ENCODE results near the gene ARMC2. TPM values are rescaled to one million over a fixed set of nuclear protein-coding genes. Genes with fewer than 3 reads are reported as not detected.
"Not testable (repeated sequence)": the region's sequence is repeated elsewhere in the genome, so short reads cannot be mapped to it uniquely, and the experiment has no call there.

The ARMC2 gene
- total RNA-seq, 2 experiments from 2014 or later: 10.0 to 10.2 TPM

- Mint-ChIP-seq H3K27me3 (no peaks in the 10 kb centered on the region), H3K4me1 (peaks cover 12% of the 10 kb centered on the region), H3K9me3 (no peaks in the 10 kb centered on the region), H3K36me3 (ENCODE audit: low read depth) (peaks cover 2% of the 10 kb centered on the region), H3K4me3 (no peak overlapping the region), H3K27ac (peak overlapping the region; percentile 33)
- ChIA-PET POLR2A (no interaction called here), CTCF (interaction anchor here (0.8 to 1.4 kb wide), 6 partner anchors 8 to 133 kb away, joined by 3 to 5 read pairs (median 3); no protein-coding TSS in a partner anchor)
- no peak for DNase-seq
Observed at GRCh38 chr6:108968325-108969316, 120.4 kb downstream of the ARMC2 start.

GRCh38 chr6:108969776-108970175, 121.6 kb downstream of the ARMC2 start:
- H3K9me3 Mint-ChIP-seq: no peaks in the 10 kb centered on the region
- ChIA-PET CTCF (interaction anchor here (0.6 to 1.4 kb wide), 6 partner anchors 9 to 606 kb away, joined by 3 to 5 read pairs (median 3); no protein-coding TSS in a partner anchor), POLR2A (no interaction called here)
- H3K27me3 Mint-ChIP-seq: no peaks in the 10 kb centered on the region
- peaks cover 2% of the 10 kb centered on the region for H3K36me3 Mint-ChIP-seq (ENCODE audit: low read depth)
- no peak for DNase-seq
- peaks cover 12% of the 10 kb centered on the region for H3K4me1 Mint-ChIP-seq
- H3K4me3 Mint-ChIP-seq: no peak overlapping the region
- no peak overlapping the region for H3K27ac Mint-ChIP-seq

- no peak for DNase-seq
- POLR2A ChIA-PET: no interaction called here
- Mint-ChIP-seq H3K27me3 (peaks cover 6% of the 10 kb centered on the region), H3K4me1 (peaks cover 16% of the 10 kb centered on the region), H3K27ac (no peak overlapping the region), H3K9me3 (peaks cover 8% of the 10 kb centered on the region), H3K36me3 (ENCODE audit: low read depth) (peaks cover 2% of the 10 kb centered on the region), H3K4me3 (no peak overlapping the region)
- CTCF ChIA-PET: no interaction called here
Observed at GRCh38 chr6:108974201-108974600, 126.0 kb downstream of the ARMC2 start.

- H3K27ac Mint-ChIP-seq; H3K36me3 Mint-ChIP-seq (ENCODE audit: low read depth); H3K27me3 Mint-ChIP-seq; H3K4me3 Mint-ChIP-seq; DNase-seq; POLR2A ChIA-PET; H3K4me1 Mint-ChIP-seq: not testable (repeated sequence)
- peaks cover 12% of the 10 kb centered on the region for H3K9me3 Mint-ChIP-seq
- CTCF ChIA-PET: interaction anchor here (1.2 kb wide), 1 partner anchor 11 kb away, joined by 3 read pairs; no protein-coding TSS in a partner anchor
Observed at GRCh38 chr6:108978638-108979037, 130.4 kb downstream of the ARMC2 start.

- DNase-seq: no peak
- ChIA-PET CTCF (interaction anchor here (0.5 kb wide), 1 partner anchor 1693 kb away, joined by 5 read pairs; no protein-coding TSS in a partner anchor), POLR2A (interaction anchor here (0.8 kb wide), 1 partner anchor 26 kb away, joined by 3 read pairs; no protein-coding TSS in a partner anchor)
- peaks cover 4% of the 10 kb centered on the region for H3K9me3 Mint-ChIP-seq
- H3K4me1 Mint-ChIP-seq: peaks cover 8% of the 10 kb centered on the region
- no peak overlapping the region for H3K27ac Mint-ChIP-seq
- peaks cover 4% of the 10 kb centered on the region for H3K27me3 Mint-ChIP-seq
- no peak overlapping the region for H3K4me3 Mint-ChIP-seq
- peaks cover 15% of the 10 kb centered on the region for H3K36me3 Mint-ChIP-seq (ENCODE audit: low read depth)
Observed at GRCh38 chr6:108982154-108983113, 134.2 kb downstream of the ARMC2 start.

GRCh38 chr6:108983151-108983550, 134.9 kb downstream of the ARMC2 start:
- no peak overlapping the region for H3K27ac Mint-ChIP-seq
- CTCF ChIA-PET: no interaction called here
- H3K9me3 Mint-ChIP-seq: peaks cover 4% of the 10 kb centered on the region
- H3K27me3 Mint-ChIP-seq: peaks cover 3% of the 10 kb centered on the region
- peaks cover 2% of the 10 kb centered on the region for H3K4me1 Mint-ChIP-seq
- no peak for DNase-seq
- peaks cover 18% of the 10 kb centered on the region for H3K36me3 Mint-ChIP-seq (ENCODE audit: low read depth)
- POLR2A ChIA-PET: no interaction called here
- no peak overlapping the region for H3K4me3 Mint-ChIP-seq

- POLR2A ChIA-PET: no interaction called here
Observed at GRCh38 chr6:108985301-108985700, 137.1 kb downstream of the ARMC2 start.

GRCh38 chr6:108987156-108987555, 138.9 kb downstream of the ARMC2 start:
- Mint-ChIP-seq H3K9me3 (no peaks in the 10 kb centered on the region), H3K27ac (no peak overlapping the region), H3K36me3 (ENCODE audit: low read depth) (peaks cover 41% of the 10 kb centered on the region), H3K27me3 (no peaks in the 10 kb centered on the region), H3K4me3 (no peak overlapping the region), H3K4me1 (no peaks in the 10 kb centered on the region)
- ChIA-PET CTCF (interaction anchor here (0.6 to 0.7 kb wide), 2 partner anchors 165 to 1988 kb away, joined by 3 read pairs; no protein-coding TSS in a partner anchor), POLR2A (interaction anchor here (0.7 kb wide), 1 partner anchor 91 kb away, joined by 3 read pairs; no protein-coding TSS in a partner anchor)
- DNase-seq: no peak

More at GRCh38 chr6:108985301-108985700, 137.1 kb downstream of the ARMC2 start:
- Mint-ChIP-seq H3K4me1 (no peaks in the 10 kb centered on the region), H3K9me3 (no peaks in the 10 kb centered on the region), H3K4me3 (no peak overlapping the region), H3K36me3 (ENCODE audit: low read depth) (peaks cover 28% of the 10 kb centered on the region), H3K27ac (no peak overlapping the region), H3K27me3 (no peaks in the 10 kb centered on the region)
- CTCF ChIA-PET: interaction anchor here (0.6 to 1.1 kb wide), 2 partner anchors 22 to 261 kb away, joined by 3 read pairs; no protein-coding TSS in a partner anchor
- DNase-seq: no peak

GRCh38 chr6:108988296-108988695, 140.1 kb downstream of the ARMC2 start:
- ChIA-PET CTCF (interaction anchor here (0.7 to 1.4 kb wide), 4 partner anchors 8 to 1330 kb away, joined by 3 to 5 read pairs (median 4); no protein-coding TSS in a partner anchor), POLR2A (no interaction called here)
- Mint-ChIP-seq H3K27me3 (no peaks in the 10 kb centered on the region), H3K27ac (no peak overlapping the region), H3K36me3 (ENCODE audit: low read depth) (peaks cover 47% of the 10 kb centered on the region), H3K4me3 (no peak overlapping the region), H3K4me1 (no peaks in the 10 kb centered on the region), H3K9me3 (no peaks in the 10 kb centered on the region)
- DNase-seq: no peak

- CTCF ChIA-PET: interaction anchor here (1.0 to 1.4 kb wide), 3 partner anchors 8 to 46 kb away, joined by 4 to 5 read pairs (median 4); no protein-coding TSS in a partner anchor
- H3K27ac Mint-ChIP-seq: no peak overlapping the region
- no peaks in the 10 kb centered on the region for H3K27me3 Mint-ChIP-seq
- peaks cover 47% of the 10 kb centered on the region for H3K36me3 Mint-ChIP-seq (ENCODE audit: low read depth)
- no peak overlapping the region for H3K4me3 Mint-ChIP-seq
- no peaks in the 10 kb centered on the region for H3K9me3 Mint-ChIP-seq
- no peak for DNase-seq
- POLR2A ChIA-PET: no interaction called here
- H3K4me1 Mint-ChIP-seq: no peaks in the 10 kb centered on the region
Observed at GRCh38 chr6:108988765-108989164, 140.5 kb downstream of the ARMC2 start.

- DNase-seq: no peak
- no peaks in the 10 kb centered on the region for H3K27me3 Mint-ChIP-seq
- H3K27ac Mint-ChIP-seq: no peak overlapping the region
- CTCF ChIA-PET: no interaction called here
- POLR2A ChIA-PET: no interaction called here
- no peaks in the 10 kb centered on the region for H3K9me3 Mint-ChIP-seq
- H3K4me3 Mint-ChIP-seq: no peak overlapping the region
- H3K36me3 Mint-ChIP-seq (ENCODE audit: low read depth): peaks cover 45% of the 10 kb centered on the region
- H3K4me1 Mint-ChIP-seq: no peaks in the 10 kb centered on the region
Observed at GRCh38 chr6:108989700-108990099, 141.5 kb downstream of the ARMC2 start.

- no peaks in the 10 kb centered on the region for H3K4me1 Mint-ChIP-seq
- ChIA-PET CTCF (no interaction called here), POLR2A (no interaction called here)
- peaks cover 41% of the 10 kb centered on the region for H3K36me3 Mint-ChIP-seq (ENCODE audit: low read depth)
- no peak overlapping the region for H3K27ac Mint-ChIP-seq
- no peaks in the 10 kb centered on the region for H3K27me3 Mint-ChIP-seq
- no peak for DNase-seq
- H3K4me3 Mint-ChIP-seq: no peak overlapping the region
- H3K9me3 Mint-ChIP-seq: no peaks in the 10 kb centered on the region
Observed at GRCh38 chr6:108993876-108994275, 145.7 kb downstream of the ARMC2 start.

Measured in activated CD4-positive, alpha-beta T cell treated with anti-CD3 and anti-CD28 coated beads, Interleukin-2, amount 10 ng/mL, durations not matched to agents 7 days and 5 days (primary cell).